ENCODE measurements around the gene SETDB2.

SETDB2 gene

GRCh38 chr13:49466292-49466838, 22.3 kb downstream of the SETDB2 start:
- DNase-seq (ENCODE audit: low read depth in 2 of 2, low spot score in 1 of 2), result no peak

GRCh38 chr13:49472186-49472585, 28.1 kb downstream of the SETDB2 start:
- DNase-seq (ENCODE audit: low read depth in 2 of 2, low spot score in 1 of 2), result no peak

GRCh38 chr13:49476529-49476928, 32.5 kb downstream of the SETDB2 start:
- no peak for DNase-seq (ENCODE audit: low read depth in 2 of 2, low spot score in 1 of 2)

- no peak for DNase-seq (ENCODE audit: low read depth in 2 of 2, low spot score in 1 of 2)
Observed at GRCh38 chr13:49481788-49482187, 37.7 kb downstream of the SETDB2 start.

- no peak for DNase-seq (ENCODE audit: low read depth in 2 of 2, low spot score in 1 of 2)
Observed at GRCh38 chr13:49488563-49488962, 44.5 kb downstream of the SETDB2 start.

- no peak for DNase-seq (ENCODE audit: low read depth in 2 of 2, low spot score in 1 of 2)
Observed at GRCh38 chr13:49494645-49495044, 50.6 kb downstream of the SETDB2 start.

- DNase-seq (ENCODE audit: low read depth in 2 of 2, low spot score in 1 of 2), result peak; percentile 60 to 79
Observed at GRCh38 chr13:49495783-49496762, 52.0 kb downstream of the SETDB2 start, which contains the start of gene PHF11. Gene PHF11 (plus strand): TSS chr13:49495953. CDS start chr13:49496002, 49 bp downstream.

- DNase-seq (ENCODE audit: low read depth in 2 of 2, low spot score in 1 of 2), result peak in 1 of 2 donors; percentile 21
Observed at GRCh38 chr13:49496837-49497236, 52.8 kb downstream of the SETDB2 start.

GRCh38 chr13:49497272-49497671, 53.2 kb downstream of the SETDB2 start:
- no peak for DNase-seq (ENCODE audit: low read depth in 2 of 2, low spot score in 1 of 2)

- DNase-seq (ENCODE audit: low read depth in 2 of 2, low spot score in 1 of 2), result no peak
Observed at GRCh38 chr13:49498206-49498605, 54.1 kb downstream of the SETDB2 start.

- no peak for DNase-seq (ENCODE audit: low read depth in 2 of 2, low spot score in 1 of 2)
Observed at GRCh38 chr13:49499889-49500660, 56.0 kb downstream of the SETDB2 start.

GRCh38 chr13:49502954-49503353, 58.9 kb downstream of the SETDB2 start:
- no peak for DNase-seq (ENCODE audit: low read depth in 2 of 2, low spot score in 1 of 2)

GRCh38 chr13:49503951-49504350, 59.9 kb downstream of the SETDB2 start:
- no peak for DNase-seq (ENCODE audit: low read depth in 2 of 2, low spot score in 1 of 2)

- DNase-seq (ENCODE audit: low read depth in 2 of 2, low spot score in 1 of 2), result no peak
Observed at GRCh38 chr13:49512578-49512977, 68.5 kb downstream of the SETDB2 start.

GRCh38 chr13:49516467-49516866, 72.4 kb downstream of the SETDB2 start:
- DNase-seq (ENCODE audit: low read depth in 2 of 2, low spot score in 1 of 2), result no peak

GRCh38 chr13:49517461-49517860, 73.4 kb downstream of the SETDB2 start:
- no peak for DNase-seq (ENCODE audit: low read depth in 2 of 2, low spot score in 1 of 2)

GRCh38 chr13:49521224-49521623, 77.2 kb downstream of the SETDB2 start:
- no peak for DNase-seq (ENCODE audit: low read depth in 2 of 2, low spot score in 1 of 2)

GRCh38 chr13:49524740-49525501, 80.8 kb downstream of the SETDB2 start:
- no peak for DNase-seq (ENCODE audit: low read depth in 2 of 2, low spot score in 1 of 2)

- DNase-seq (ENCODE audit: low read depth in 2 of 2, low spot score in 1 of 2), result no peak
Observed at GRCh38 chr13:49527123-49527522, 83.0 kb downstream of the SETDB2 start.

GRCh38 chr13:49528161-49528560, 84.1 kb downstream of the SETDB2 start:
- no peak for DNase-seq (ENCODE audit: low read depth in 2 of 2, low spot score in 1 of 2)

GRCh38 chr13:49530457-49530856, 86.4 kb downstream of the SETDB2 start:
- no peak for DNase-seq (ENCODE audit: low read depth in 2 of 2, low spot score in 1 of 2)

Measured in stimulated activated CD8-positive, alpha-beta memory T cell treated with anti-CD3 and anti-CD28 coated beads, Interleukin-4, amount 100 ng/mL, for 1 hour (primary cell).